ENCODE measurements around the gene ACTR1A.
"Not testable (repeated sequence)": the region's sequence is repeated elsewhere in the genome, so short reads cannot be mapped to it uniquely, and the experiment has no call there.

The ACTR1A gene

DNA sequence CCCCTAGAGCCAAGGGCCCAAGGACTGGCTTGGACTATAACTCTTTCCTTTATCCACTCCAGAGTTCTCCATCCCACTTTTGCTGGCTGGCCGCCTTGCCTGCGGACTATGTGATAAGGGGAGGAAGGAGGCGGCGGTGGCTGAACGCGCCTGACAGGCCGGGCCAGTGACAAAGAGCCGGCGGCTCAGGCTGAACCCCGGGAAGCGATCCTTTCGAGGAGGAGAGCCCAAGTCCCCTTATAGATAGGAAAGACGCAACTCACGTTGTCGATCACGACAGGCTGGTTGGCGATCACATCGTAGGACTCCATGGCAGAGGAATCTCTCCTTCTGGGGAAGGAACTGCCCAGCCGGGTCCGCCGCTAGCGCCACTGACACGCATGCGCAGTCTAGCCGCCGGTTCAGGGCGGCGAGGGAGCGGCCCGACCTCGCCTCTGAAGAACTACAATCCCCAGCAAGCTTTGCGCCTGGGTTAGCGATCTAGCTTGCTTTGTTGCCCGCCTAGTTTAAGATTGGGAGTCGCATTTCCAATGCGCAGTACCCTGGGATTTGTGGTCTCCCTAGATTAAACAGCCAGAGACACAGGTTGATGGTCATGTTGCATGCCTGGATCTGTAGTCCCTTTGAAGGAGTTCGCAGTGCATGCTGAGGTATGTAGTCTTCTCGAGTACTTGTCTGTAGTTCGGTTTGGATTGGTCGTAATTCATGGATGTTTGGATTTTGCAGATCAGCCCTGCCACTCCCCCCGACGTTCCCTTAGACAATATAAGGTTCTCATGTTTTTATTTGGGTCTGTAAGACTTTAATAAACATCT, at the start of gene ACTR1A:
ACTR1A (minus strand) TSS at position 376 of the 815 bp plus-strand sequence; CDS start at position 311, 65 bp downstream.
- in situ Hi-C loops (cut with MboI; ENCODE audit: low sequenced_read_pairs), result no loop called here

DNA sequence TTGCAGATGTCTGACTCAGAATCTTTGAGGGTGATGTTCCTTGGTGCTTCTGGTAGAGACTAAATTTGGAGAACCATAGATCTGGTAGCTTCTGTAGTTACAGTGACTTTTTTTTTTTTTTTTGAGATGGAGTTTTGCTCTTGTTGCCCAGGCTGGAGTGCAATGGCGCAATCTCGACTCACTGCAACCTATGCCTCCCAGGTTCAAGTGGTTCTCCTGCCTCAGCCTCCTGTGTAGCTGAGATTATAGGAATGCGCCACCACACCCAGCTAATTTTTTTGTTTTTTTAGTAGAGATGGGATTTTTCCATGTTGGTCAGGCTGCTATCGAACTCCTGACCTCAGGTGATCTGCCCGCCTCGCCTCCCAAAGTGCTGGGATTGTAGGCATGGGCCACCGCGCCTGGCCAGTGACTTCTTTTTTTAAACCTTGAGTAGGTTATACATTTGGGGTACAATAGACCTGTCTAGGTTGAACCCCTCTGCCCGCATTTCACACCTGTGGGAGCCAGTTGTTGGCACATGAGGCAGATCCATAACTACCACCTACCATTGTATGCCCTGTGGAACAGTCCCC, 48.2 kb upstream of the ACTR1A start:
- in situ Hi-C loops (cut with MboI; ENCODE audit: low sequenced_read_pairs), result no loop called here

DNA sequence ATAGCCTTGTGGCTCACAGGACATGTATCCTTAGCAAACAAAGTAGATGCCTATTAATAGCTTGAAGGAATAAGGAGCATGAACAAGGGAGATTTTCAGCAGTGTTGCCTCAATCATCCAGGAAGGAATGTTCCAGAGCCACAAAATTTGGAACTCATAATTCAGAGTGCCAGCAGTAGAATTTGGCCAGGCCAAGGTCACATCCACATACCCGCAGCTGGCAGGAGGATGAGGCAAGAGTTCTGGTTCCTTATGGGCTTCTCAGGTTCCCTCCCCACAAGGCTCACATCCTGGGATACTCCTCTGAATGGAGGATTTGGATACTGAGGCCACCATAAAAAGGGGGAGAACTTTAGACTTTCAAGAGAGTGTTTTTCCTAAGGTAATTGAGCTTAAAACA, 47.0 kb upstream of the ACTR1A start:
- in situ Hi-C loops (cut with MboI; ENCODE audit: low sequenced_read_pairs), result no loop called here

DNA sequence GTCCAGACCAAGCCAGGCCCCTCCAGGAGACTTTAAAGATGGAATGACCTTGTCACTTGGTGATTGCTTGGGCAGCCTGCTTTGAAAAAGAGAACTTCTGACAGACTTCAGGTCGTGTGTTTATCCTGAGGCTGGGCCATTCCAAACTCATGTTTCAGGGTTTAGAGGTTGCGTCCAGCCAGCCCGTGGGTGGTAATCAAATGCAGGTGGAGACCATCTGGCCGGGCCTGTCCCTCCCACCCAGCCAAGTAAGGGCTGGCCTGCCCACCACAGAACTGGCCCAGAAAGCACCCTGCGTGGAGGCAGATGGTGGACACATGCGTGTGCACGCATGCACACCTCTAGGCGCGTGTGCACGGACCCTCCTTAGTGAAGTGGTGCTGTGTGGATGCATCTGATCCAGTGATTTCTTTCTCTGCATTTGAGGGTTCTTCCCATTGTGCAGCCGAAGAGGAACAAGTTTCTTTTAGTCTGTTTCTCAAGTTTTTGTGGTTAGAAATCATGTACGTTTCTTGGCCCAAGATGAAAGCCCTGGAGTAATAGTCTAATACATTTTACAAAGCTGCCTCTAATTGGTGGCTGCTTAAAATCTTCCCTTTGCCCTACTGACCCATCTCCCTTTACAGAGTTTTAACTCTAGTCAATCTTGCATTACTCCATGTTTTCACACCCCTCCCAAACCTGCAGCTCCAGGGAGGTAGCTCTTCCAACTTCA, 44.3 kb upstream of the ACTR1A start:
- in situ Hi-C loops (cut with MboI; ENCODE audit: low sequenced_read_pairs), result no loop called here

DNA sequence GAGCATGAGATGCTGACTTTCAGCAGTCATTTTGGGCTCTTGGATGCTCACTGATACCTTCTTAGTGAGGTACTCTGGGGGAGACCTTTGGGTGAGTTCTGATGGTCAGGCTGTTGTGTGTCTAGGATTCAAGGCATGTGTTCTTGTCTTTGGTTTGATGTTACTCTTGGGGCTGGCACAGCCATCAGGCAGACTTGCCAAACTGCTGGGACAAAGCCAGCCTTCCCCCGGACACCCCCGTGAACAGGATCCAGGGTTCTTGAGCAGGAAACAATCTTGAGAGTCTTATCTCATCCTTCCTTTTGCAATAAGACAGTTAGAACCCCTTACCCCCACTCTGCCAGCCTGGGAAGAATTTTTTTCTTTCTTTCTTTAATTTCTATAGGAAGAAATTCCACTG, 43.5 kb upstream of the ACTR1A start:
- in situ Hi-C loops (cut with MboI; ENCODE audit: low sequenced_read_pairs), result no loop called here

DNA sequence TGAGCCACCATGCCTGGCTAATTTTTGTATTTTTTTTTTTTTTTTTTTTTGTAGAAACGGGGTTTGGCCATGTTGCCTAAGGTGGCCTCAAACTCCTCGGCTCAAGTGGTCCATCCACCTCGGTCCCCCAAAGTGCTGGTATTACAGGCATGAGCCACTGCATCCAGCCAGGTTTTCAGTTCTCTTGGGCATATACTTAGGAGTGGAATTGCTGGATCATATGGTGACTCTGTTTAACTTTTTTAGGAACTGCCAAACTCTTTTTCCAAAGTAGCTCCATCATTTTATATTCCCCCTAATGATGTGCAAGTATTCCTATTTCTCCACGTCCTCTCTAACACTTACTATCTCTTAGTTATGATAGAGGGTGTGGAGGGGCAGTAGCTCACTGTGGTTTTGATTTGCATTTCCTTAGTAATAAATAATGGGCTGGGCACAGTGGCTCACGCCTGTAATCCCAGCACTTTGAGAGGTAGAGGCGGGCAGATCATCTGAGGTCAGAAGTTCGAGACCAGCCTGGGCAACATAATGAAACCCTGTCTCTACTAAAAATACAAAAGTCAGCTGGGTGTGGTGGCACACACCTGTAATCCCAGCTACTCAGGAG, 42.9 kb upstream of the ACTR1A start:
- in situ Hi-C loops (cut with MboI; ENCODE audit: low sequenced_read_pairs), result no loop called here

DNA sequence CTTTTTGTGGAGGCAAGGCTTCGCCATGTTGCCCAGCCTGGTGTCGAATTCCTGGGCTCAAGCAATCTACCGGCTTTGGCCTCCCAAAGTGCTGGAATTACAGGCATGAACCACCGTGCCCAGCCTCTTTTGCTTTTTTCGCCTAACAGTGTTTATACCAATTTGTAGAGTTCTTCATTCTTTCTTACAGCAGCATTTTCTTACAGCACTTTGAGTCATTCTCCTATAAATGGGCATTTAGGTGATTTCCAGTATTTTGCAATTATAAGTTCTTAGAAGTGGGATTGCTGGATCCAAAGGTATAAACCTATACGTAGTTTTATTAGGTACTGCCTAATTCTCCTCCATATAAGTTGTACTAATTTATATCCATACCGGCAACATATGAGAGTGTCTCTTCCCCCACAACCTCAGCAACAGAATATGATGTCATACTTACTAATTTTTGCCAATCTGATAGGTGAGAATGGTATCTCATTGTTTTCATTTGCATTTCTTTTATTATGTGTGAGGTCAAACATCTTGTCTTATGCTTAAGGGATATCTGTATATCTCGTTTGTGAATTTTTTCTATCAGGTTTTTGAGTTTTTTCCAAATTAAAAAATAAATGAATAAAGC, 40.4 kb upstream of the ACTR1A start:
- in situ Hi-C loops (cut with MboI; ENCODE audit: low sequenced_read_pairs), result no loop called here

DNA sequence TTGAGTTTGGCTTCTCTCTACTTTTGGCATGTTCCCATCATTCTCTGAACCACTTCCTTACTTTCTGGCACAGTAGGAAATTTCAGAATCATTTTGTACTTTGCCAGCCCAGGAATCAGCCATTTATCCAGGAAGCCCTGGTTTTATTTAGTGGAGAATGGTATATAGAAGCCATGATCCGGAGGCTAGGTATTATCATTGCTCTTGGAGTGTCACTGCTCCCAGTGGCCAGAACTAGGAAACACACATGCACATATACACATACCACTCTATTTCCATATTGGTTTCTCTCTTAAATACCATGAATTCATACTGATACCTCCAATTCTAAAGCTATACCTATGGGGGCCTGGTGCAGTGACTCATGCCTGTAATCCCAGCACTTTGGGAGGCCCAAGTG, 37.5 kb upstream of the ACTR1A start:
- in situ Hi-C loops (cut with MboI; ENCODE audit: low sequenced_read_pairs), result no loop called here

DNA sequence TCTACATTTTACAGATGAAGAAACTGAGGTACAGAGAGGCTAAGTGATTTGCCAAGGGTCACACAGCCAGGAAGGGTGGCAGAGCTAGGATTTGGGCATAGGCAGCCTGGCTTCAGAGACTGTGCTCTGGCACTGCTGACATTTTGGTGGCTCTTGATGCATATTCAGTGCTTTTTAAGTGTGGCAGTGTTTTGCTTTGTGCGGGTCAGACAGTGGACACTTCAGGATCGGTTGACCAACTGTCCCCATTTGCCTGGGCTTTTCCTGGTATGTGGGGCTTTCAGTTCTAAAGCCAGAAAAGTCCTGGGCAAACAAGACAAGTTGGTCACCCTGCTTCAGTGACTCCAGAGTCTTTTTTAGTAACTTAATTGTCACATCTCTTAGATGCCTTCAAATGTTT, 36.3 kb upstream of the ACTR1A start:
- in situ Hi-C loops (cut with MboI; ENCODE audit: low sequenced_read_pairs), result no loop called here

DNA sequence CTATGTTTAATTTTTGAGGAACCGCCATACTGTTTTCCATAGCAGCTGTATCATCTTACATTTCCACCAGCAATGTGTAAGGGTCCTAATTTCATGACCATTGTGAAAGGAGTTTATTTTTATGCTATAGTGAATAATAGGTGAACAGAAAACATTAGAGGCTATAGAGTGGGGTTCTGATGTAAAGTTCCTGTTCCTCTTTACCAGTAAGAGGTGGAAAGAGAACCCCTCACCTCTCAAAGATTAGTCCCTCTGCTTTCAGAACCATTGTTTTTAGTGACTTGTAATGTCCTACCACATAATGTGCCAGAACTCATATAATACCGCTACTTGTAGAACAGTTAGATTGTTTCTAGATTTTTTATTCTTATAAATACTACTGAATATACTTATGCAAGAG, 35.4 kb upstream of the ACTR1A start:
- in situ Hi-C loops (cut with MboI; ENCODE audit: low sequenced_read_pairs), result no loop called here

DNA sequence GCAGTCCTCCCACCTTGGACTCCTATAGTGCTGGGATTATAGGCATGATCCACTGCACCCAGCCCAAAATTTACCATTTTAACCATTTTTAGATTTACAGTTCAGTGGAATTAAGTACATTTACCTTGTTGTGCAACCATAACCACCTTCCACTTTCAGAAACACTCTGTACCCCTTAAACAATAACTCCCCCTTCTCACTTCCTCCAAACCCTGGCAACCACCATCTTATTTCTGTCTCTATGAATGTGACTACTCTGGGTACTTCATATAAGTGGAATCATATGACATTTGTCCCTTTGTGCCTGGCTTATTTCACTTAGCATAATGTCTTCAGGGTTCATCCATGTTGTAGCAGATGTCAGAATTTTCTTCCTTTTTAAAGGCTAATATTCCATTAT, 34.9 kb upstream of the ACTR1A start:
- in situ Hi-C loops (cut with MboI; ENCODE audit: low sequenced_read_pairs), result no loop called here

DNA sequence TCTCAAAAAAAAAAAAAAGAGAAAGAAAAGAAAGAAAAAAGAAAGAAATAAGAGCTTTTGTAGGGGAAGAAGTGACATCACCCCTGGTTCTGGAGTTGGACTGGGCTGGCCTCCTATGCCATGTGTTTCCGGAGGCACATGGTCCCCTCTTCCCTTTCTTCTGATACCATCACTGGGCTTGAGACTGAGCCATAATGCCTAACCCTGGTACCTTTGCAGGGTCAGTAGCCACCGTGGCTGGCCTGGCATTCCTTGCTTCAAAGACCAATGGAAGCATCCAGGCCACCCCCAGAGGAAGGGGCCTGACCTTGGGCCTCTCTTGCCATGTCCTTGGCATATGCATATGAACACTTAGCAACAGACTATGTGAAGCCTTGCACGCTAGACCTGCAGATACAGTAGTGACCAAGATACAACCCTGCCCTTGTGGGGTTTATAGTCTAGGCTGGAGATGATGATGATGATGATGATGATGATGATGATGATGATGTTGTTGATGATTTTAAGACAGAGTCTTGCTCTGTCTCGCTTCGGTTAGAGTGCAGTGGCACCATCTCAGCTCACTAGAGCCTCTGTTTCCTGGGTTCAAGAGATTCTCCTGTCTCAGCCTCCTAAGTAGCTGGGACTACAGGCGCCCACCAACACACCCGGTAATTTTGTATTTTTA, 33.1 kb upstream of the ACTR1A start:
- in situ Hi-C loops (cut with MboI; ENCODE audit: low sequenced_read_pairs), result no loop called here

DNA sequence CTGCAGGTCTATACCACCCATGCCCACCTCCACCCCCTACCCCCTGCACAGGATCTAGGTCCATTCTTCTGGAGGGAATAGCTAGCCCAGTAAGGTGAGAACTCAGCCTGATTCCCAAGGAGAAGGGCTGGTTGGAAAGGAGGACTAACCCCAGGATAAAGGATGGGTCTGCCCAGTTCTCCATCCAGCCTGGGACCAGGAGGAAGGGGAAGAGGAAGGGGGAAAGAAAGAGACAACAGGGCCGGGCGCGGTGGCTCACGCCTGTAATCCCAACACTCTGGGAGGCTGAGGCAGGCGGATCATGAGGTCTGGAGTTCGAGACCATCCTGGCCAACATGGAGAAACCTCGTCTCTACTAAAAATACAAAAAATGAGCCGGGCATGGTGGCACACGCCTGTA, 32.5 kb upstream of the ACTR1A start:
- in situ Hi-C loops (cut with MboI; ENCODE audit: low sequenced_read_pairs), result not testable (repeated sequence)

DNA sequence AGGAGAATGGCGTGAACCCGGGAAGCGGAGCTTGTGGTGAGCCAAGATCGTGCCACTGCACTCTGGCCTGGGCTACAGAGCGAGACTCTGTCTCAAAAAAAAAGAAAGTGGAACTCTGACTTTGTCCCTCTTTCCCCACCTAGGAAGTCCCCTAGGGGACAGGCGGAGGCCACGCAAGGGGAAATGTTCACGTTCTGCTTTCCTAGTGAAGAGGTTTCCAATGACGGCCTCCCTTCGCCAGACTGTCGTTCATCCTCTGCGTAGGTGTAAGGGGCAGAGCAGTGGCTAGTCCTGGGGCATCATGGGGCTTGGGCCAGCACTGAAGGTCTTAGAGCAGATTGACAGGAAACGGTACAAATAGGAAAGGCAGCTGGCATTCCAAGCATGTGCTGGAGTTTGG, 31.8 kb upstream of the ACTR1A start:
- in situ Hi-C loops (cut with MboI; ENCODE audit: low sequenced_read_pairs), result no loop called here

DNA sequence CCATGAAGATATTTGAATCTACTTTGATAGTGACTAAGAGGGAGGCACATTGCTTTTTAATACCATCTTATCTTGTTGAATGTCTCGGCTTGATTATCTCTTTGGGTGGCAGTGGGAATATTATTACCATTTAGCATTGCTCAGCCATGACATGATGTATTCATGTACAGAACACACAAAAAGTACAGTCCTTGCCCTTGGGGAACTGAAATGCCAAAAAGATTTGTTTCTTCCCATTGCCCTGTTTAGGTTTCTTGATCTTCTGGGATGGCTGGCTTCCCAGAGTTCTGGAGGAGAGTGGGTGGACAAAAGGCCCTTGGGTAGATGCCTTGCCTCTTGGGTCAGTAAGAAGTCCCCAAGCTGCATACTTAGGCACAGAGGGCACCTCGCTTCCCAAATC, 25.0 kb upstream of the ACTR1A start:
- in situ Hi-C loops (cut with MboI; ENCODE audit: low sequenced_read_pairs), result no loop called here

DNA sequence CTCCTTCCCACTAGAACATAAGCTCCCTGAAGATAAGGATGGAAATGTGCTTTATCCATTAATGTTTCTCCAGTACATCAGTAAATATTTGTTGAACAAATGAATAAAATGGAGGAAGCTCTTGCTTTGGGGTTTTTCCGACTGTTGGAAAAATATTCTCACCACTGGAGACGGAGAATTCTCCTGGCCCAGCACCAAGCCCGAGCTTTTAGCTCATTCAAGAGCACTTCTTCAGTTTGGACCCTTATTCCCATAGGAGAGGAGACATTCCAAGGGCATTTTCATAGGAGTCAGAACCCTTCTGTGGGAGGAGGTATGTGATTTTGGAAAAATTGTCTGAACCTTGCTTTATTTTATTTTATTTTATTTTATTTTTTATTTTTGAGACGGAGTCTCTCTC, 22.2 kb upstream of the ACTR1A start:
- in situ Hi-C loops (cut with MboI; ENCODE audit: low sequenced_read_pairs), result no loop called here

DNA sequence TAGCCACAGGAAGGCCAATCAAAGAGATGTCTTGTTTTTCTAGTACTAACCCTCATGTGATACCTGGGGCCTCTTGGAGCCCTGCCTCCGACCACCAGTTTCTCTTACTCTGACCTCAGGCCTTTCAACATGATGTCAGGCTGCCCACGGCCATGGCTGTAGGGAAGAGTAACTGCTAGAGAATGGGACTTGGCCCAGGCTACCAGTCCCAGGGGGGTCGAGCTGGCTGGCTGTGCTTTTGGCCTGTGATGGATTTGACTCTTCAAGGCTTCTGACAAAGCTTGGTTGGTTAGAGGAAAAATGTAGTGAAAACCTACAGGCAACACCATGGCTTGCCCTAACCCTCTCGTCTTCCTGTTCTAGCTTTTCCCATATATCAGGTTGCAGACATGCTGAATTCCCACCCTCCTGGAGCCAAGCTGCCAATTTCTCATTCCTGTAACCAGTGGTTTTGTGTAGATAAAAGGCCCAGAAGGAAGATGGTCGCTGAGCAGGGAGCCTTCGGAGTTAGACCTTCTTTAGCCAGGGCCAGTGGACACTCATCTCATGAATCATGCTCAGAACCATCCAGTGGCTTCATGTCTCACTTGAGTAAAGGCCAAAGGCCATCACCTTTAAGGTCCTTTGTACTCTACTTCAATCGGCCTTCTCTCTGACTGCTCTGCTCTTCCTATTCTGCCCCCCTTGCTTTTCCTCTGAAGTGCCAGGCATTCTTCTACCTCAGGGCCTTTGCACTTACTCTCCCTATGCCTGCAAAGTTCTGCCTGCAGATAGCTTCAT, 20.9 kb upstream of the ACTR1A start:
- in situ Hi-C loops (cut with MboI; ENCODE audit: low sequenced_read_pairs), result no loop called here

DNA sequence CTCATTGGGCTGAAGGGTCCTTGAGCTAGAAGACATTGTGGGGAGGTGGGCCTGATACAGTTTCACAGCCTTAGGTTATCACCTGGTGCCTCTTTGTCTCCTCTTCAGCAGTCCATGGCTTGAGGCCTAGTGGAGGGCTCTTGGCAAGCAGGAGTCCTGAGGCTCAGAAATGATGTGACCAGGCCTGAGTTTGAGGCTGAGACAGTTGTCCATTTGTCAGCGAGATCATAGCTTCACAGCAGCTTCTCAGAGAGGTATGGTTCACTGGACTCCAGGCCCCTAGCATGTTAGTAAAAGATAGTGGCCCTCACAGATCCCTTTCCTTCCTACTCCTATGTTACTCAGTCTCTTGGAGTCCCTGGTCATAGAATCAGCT, 20.4 kb upstream of the ACTR1A start:
- in situ Hi-C loops (cut with MboI; ENCODE audit: low sequenced_read_pairs), result no loop called here

DNA sequence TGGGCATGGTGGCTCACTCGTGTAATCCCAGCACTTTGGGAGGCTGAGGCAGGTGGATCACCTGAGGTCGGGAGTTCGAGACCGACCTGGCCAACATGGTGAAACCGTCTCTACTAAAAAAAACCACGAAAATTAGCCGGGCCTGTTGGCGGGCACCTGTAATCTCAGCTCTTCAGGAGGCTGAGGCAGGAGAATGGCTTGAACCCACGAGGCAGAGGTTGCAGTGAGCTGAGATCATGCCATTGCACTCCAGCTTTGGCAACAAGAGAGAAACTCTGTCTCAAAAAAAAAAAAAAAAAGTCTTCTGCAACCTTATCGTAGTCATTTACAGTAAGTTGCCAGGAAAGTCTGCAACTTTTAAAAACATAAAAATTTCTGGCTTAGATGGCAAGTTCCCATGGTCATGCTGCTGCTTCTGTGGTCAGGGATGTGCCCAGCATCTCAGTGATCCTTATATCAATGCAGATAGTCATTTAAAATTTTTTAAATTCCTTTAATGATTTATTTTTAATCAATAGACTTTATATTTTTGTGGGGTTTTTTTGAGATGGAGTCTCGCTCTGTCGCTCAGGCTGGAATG, 16.8 kb upstream of the ACTR1A start:
- in situ Hi-C loops (cut with MboI; ENCODE audit: low sequenced_read_pairs), result no loop called here

DNA sequence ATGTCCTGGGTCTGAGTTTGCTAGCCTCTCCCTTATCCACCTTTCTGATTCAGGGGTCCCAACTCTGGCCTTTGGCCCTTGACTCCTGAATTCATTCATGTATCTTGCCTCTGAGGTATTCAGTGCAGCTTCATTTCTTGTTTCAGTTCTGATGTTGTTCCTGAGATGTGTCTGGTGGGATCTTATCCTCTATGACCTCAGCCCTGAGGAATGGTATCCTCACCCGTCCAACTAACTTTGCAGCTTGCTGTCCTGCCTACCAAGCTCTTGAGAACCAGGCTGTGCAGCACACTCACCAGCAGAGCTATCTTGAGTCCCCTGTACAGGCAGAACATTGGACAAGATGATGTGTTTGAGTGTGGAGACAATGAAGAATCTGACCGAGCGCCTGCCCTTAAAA, 15.0 kb upstream of the ACTR1A start:
- in situ Hi-C loops (cut with MboI; ENCODE audit: low sequenced_read_pairs), result no loop called here
